ENCODE measurements around the gene WDR45B.
"Not testable (repeated sequence)": the region's sequence is repeated elsewhere in the genome, so short reads cannot be mapped to it uniquely, and the experiment has no call there.

WDR45B gene

DNA sequence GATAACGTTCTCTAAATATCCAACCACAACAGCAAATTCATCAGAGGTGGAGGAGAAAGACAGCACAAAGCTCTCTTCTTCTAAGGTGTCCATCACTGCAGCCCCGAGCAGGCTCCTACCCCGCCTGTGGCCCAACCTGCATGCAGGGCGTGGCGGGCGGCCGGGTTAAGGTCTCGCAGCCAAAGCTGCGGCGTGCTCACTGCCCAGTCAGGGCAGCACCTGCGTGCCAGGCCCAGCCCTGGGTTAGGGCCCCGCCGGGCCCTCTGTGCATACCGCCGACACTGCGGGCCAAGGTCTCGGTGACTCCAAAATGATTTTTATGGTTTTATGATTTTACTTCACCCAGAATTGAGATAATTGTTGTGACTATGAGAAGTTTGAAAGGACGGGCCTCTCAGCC lies 70.9 kb downstream of the WDR45B start:
- no peak for DNase-seq

GRCh38 chr17:82575581-82576221 lies 72.5 kb downstream of the WDR45B start:
- not testable (repeated sequence) for DNase-seq

DNA sequence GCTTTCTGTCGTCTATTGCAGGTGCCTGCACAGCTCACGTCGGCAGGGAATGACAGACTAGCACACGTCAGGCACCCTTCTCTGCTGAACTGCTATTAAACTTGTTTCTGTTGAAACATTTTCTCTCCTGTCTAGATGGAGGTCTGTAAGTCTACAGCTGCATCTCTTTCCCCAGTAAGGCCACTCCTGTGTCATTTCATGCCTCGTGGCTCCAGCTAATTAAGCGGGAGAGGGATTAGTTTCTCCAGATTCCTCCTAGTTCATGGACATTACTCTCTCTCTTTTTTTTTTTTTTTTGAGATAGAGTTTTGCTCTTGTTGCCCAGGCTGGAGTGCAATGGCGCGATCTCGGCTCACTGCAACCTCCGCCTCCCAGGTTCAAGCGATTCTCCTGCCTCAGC lies 74.2 kb downstream of the WDR45B start:
- DNase-seq: no peak

GRCh38 chr17:82571855-82572254 lies 76.4 kb downstream of the WDR45B start:
- no peak for DNase-seq

GRCh38 chr17:82570277-82570676 lies 78.0 kb downstream of the WDR45B start:
- no peak for DNase-seq

DNA sequence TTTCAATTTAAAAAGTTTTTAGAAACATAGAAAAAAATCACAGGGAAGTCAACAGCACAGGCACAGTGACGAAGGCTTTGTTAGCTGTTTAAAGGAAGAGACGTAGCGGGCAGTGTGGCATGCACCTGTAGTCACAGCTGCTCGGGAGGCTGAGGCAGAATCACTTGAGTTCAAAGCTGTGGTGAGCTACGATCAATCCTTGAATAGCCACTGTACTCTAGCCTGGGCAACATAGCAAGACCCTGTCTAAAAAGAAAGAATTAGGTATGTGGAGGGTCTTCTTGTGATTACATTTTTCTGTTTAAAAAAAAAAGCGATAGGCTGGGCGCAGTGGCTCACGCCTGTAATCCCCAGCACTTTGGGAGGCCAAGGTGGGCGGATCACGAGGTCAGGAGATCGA lies 78.6 kb downstream of the WDR45B start:
- DNase-seq: no peak

DNA sequence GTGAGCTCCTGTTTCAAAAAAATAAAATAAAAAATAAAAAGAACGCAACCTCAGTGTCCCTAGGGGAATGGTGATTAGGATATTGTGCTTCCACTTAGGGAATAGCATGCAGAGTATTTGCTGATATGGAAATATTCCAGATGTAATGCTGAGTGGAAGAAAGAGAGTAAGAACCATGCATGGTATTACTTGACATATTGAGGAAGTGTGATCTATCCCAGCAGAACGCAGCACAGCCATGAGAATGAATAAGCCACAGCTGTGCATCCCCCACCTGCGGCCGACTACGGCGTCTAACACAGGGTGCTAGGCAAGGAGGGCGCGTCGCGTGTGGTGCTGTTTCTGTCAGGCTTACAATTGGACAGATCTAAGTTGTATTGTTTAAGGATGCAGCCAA lies 79.2 kb downstream of the WDR45B start:
- no peak for DNase-seq

DNA sequence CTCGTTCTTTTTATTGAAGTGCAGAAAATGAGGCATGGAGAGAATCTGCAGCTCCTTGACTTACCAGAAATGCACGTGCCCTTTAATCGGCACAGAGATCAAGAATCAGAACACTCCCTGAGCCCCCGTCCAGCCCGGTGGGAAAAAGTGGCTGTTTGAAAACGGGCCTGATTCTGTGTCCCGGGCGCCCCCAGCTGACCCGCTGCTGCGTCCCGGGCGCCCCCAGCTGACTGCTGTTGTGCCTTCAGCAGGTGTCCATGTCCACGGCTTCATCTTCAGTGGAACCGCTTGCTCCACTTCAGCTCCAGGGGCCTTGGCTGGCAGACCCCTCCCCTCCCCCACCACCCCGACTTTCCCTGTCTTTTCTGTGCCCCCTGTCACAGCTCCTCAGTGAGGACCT lies 81.0 kb downstream of the WDR45B start:
- no peak for DNase-seq

DNA sequence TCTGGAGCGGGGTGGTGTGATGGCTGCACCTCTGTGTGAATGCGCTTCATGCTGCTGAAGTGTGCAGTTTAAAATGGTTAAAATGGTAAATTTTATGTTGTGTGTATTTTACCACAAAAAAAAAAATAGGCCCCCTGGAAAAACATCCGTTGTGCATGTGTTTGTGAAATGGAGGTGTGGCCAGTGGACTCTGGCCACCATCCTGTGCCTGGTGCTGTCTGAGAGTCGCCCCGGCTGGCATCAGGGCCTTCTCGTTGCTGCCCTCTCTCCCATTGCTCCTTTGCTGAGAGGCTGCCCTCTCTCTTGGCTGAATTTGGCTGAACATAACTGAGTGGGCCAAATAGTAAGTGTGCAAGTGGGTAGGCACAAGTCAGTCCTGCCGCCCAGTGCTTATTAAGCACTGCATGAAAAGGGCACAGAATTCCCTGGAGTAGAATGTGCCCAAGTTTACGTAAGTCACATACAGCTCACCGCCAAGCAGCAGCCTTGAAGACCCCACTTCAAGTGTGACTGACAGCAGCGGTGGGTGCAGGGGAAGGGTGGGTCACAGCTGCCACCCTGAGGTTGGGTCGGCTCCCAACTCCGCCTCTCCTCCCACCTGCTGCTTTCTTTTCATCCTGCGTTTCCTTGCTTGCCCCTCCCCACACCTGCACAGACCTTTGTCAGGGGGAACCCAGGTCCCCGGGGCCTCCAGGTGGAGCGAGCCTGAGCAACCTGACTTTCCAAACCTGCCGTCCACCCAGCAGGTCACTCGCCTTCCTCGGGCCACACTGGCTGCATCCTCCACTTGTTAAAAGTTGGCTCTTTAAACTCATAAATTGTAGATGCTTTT lies 81.9 kb downstream of the WDR45B start:
- DNase-seq: no peak

DNA sequence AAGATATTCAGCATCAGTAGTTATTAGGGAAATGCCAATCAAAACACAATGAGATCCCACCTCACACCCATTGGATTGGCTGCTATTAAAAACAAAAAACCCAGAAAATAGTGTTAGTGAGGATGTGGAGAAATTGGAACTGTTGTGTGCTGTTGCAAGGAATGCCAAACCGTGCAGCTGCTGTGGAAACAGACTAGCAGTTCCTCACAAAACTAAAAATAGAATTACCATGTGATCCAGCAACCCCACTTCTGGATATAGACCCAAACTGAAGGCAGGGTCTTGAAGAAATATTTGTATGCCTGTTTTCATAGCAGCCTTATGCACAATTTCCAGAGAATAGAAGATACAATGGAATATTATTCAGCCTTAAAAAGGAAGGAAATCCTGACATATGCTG lies 82.7 kb downstream of the WDR45B start:
- DNase-seq: no peak

All from stimulated activated CD4-positive, alpha-beta T cell treated with anti-CD3 and anti-CD28 coated beads, Interleukin-4, amount 100 ng/mL, for 4 hours (primary cell).